ENCODE measurements around the gene ZMAT5.

ZMAT5 gene

DNA sequence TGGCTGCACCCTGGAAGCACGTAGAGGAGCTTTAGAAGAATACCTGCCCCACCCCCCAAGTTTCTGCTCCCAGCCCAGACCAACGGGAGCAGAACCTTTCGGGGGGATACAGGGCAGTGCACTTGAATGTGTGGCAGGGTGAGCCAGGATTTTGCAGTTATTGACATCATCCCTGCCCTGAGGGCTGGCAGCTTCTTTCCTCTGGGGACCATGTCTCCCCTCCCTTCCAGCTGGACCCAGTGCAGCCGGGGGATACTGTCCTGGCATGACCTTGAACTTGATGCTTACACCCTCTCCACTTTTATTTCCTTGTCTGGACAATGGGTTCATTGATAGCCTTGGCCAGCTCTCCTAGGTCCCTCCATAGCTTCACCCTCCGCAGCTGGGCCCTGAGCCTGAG lies 51.1 kb downstream of the ZMAT5 start:
- FAIRE-seq (no peak), DNase-seq (ENCODE audit: extremely low spot score, insufficient read length, low read depth) (no peak)

GRCh38 chr22:29715240-29715639 lies 51.6 kb downstream of the ZMAT5 start:
- FAIRE-seq: no peak

GRCh38 chr22:29713156-29713727 lies 53.6 kb downstream of the ZMAT5 start:
- DNase-seq (ENCODE audit: extremely low spot score, insufficient read length, low read depth) (no peak), FAIRE-seq (no peak)

More at GRCh38 chr22:29715240-29715639, 51.6 kb downstream of the ZMAT5 start:
- no peak for DNase-seq (ENCODE audit: extremely low spot score, insufficient read length, low read depth)

- FAIRE-seq: no peak
Observed at GRCh38 chr22:29712119-29712518, 54.7 kb downstream of the ZMAT5 start.

GRCh38 chr22:29710922-29711593 lies 55.7 kb downstream of the ZMAT5 start:
- DNase-seq (ENCODE audit: extremely low spot score, insufficient read length, low read depth) (no peak), FAIRE-seq (no peak)

More at GRCh38 chr22:29712119-29712518, 54.7 kb downstream of the ZMAT5 start:
- no peak for DNase-seq (ENCODE audit: extremely low spot score, insufficient read length, low read depth)

DNA sequence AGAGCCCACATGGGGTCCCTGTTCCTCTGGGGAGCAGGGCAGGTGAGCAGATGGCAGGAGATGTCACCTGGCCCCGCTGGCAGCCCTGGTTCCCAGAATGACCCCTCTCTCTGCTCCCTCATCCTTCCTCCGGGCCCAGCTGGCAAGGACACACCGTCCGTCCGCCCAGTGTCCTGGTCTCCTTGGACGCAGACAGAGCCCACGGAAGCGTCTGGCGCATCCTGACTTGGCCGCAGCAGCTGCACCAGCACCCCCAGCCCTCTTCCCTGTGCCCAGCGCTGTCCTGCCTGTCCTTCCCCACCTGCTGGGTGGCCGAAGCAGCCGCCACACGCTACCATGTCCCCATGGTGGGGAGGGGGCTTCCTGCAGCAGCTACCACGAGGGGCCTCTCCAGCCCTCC lies 56.6 kb downstream of the ZMAT5 start:
- DNase-seq (ENCODE audit: extremely low spot score, insufficient read length, low read depth) (no peak), FAIRE-seq (no peak)

GRCh38 chr22:29707471-29707870 lies 59.3 kb downstream of the ZMAT5 start:
- no peak for FAIRE-seq
- no peak for DNase-seq (ENCODE audit: extremely low spot score, insufficient read length, low read depth)

DNA sequence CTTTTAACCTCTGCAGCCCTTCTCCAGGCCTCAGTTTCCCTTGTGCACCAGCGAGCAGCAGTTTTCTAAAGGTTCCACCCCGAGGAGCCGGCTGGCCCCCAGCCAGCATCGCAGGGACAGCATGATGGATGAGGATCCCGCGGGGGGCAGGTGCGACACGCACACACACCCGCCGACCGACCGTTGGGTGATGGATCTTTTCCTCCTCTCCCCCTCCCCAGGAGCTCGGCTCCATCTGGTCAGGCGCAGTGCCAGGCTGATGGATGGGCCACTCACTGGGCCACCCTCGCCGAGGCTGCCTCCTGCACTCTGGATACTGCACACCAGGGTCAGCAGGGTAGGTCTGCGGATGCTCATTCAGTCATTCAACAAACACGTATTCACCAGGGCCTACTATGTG lies 59.8 kb downstream of the ZMAT5 start:
- DNase-seq (ENCODE audit: extremely low spot score, insufficient read length, low read depth) (no peak), FAIRE-seq (no peak)

DNA sequence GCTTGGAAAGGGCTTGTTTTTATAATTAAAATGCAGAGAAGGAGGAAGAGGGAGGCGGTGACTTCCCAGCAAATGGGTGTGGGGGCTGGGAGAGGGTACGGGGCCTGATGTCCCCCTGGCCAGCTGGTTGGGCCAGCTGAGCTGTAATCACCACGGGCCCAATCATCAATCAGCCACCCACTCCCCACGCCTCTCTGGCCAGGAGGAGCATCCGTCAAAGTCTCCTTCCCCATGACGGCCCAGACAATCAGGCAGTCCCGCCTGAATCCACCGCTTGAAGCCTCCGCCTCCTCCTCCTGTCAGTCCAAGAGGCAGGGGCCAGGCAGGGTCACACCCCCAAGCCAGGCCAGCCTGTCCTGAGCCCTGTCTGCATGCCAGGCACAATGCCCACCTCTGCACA lies 60.3 kb downstream of the ZMAT5 start:
- FAIRE-seq: no peak
- DNase-seq (ENCODE audit: extremely low spot score, insufficient read length, low read depth): no peak

GRCh38 chr22:29705651-29706050 lies 61.2 kb downstream of the ZMAT5 start:
- DNase-seq (ENCODE audit: extremely low spot score, insufficient read length, low read depth) (no peak), FAIRE-seq (no peak)

DNA sequence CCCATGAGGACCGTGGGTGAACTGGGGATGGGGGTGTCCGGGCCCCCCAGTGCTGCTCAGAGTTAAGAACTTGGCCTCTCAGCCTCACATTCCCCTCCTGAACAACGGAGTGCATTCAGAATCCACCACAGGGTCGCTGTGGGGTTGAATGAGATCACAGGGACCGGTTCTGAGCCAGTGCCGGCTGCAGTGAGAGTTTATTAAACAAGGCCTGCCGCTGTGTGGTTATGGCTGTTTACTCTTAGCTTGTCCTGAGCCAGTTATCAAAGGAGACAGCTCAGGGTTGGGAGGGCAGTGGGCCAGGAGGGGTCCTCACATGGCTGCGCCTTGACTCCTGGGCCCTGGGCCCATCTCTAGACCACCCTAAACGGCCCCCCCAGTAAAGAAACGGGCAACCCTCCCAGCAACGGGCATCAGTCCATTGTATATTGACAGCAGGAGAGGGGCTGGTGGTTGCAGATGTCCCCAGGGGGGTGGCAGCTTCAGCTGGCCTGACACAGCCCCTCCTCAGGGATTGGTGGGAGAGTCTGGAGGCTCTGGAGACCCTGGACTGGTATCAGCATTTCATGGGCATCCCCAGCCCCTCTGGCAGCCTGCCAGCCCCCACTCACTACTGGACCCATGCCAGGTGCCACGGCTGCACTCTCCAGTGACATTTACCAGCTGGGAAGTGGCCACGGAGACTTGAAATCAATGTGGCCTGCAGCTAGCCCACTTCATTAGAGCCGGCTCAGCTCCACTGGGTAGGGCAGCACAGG lies 62.1 kb downstream of the ZMAT5 start:
- FAIRE-seq (no peak), DNase-seq (ENCODE audit: extremely low spot score, insufficient read length, low read depth) (no peak)

GRCh38 chr22:29703569-29704195 lies 63.1 kb downstream of the ZMAT5 start:
- FAIRE-seq: no peak
- no peak for DNase-seq (ENCODE audit: extremely low spot score, insufficient read length, low read depth)

- DNase-seq (ENCODE audit: extremely low spot score, insufficient read length, low read depth) (no peak), FAIRE-seq (no peak)
Observed at GRCh38 chr22:29702931-29703501, 63.8 kb downstream of the ZMAT5 start.

GRCh38 chr22:29702000-29702930 lies 64.5 kb downstream of the ZMAT5 start:
- no peak for DNase-seq (ENCODE audit: extremely low spot score, insufficient read length, low read depth)
- no peak for FAIRE-seq

GRCh38 chr22:29701155-29701999 lies 65.4 kb downstream of the ZMAT5 start:
- DNase-seq (ENCODE audit: extremely low spot score, insufficient read length, low read depth) (no peak), FAIRE-seq (no peak)

- FAIRE-seq (no peak), DNase-seq (ENCODE audit: extremely low spot score, insufficient read length, low read depth) (no peak)
Observed at GRCh38 chr22:29700900-29701154, 66.0 kb downstream of the ZMAT5 start.

GRCh38 chr22:29700206-29700899 lies 66.5 kb downstream of the ZMAT5 start:
- FAIRE-seq (no peak), DNase-seq (ENCODE audit: extremely low spot score, insufficient read length, low read depth) (no peak)

DNA sequence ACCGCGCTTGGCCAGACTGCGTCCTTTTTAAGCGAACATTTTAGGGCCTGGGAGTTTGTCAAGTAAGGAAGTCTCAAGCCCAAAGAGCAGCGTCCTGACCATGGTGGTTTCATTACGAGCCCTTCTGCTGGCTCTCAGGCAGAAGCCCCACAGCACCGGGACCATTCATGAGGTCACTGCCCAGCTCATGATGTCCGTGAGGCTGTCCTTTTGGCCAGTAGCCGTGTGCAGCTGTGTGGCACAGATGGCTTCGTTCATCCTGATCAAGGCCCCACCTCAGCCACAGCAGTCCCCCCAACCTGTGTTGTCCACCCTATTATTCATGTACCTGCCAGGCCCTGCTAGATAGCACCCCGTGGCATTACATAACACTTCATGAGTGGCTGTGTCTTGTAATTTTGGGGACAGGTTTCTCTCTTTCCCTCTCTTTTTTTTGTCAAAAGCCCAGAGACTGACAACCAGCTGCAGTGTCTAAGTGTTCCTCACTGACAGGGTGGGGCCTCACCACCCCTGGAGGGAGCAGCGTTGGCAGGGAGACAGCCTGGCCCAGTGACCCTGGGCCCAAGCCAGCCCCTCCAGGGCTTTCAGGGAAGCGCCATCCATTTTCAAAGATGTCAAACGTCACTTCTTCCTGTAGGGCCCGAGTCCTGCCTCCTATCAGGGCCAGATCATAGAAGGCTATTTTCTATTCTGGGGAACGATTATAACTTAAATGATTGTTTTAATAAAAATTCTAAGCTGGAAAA lies 68.8 kb downstream of the ZMAT5 start:
- FAIRE-seq (no peak), DNase-seq (ENCODE audit: extremely low spot score, insufficient read length, low read depth) (no peak)
